Right lobe of liver (tissue), 6 donors: ENCODE measurements around the gene HHATL. TPM values are rescaled to one million over a fixed set of nuclear protein-coding genes. Genes with fewer than 3 reads are reported as not detected.

Experiments
- ATAC-seq, 4 donors: fragments of 200-7000 bp; cut with Tn5 transposase; one replicate each; pipeline ENCODE4 v1.9.1; 2020; ENCODE audit warnings: mild to moderate bottlenecking in 4 of 4, moderate library complexity in 4 of 4
- DNase-seq, 3 donors: peaks; one replicate each; pipeline ENCODE4 v3.0.0-alpha.2; 2020
- H3K27ac ChIP-seq, 3 donors: fragments of 200-600 bp; one replicate each; pipeline ENCODE4 v1.8.0; 2022
- H3K27me3 ChIP-seq, 2 donors: fragments of 200-600 bp; one replicate each; pipeline ENCODE4 v1.8.0; 2022
- H3K36me3 ChIP-seq, 4 donors: fragments of 200-600 bp; sonication (generic) in 1 of 4; one replicate each; pipeline versions ENCODE4 v1.5.1 to v1.8.0; 2017 to 2022; ENCODE audit warnings: control low read depth in 1 of 4
- H3K4me1 ChIP-seq, 4 donors: fragments of 200-600 bp; sonication (generic) in 1 of 4; one replicate each; pipeline versions ENCODE4 v1.5.1 to v1.8.0; 2017 to 2022; ENCODE audit warnings: control low read depth in 1 of 4
- H3K4me3 ChIP-seq, 3 donors: fragments of 200-600 bp; one replicate each; pipeline ENCODE4 v1.8.0; 2022
- H3K9me3 ChIP-seq, 4 donors: fragments of 200-600 bp; sonication (generic) in 1 of 4; one replicate each; pipeline versions ENCODE4 v1.5.1 to v1.8.0; 2017 to 2022; ENCODE audit warnings: control low read depth in 1 of 4
- CTCF ChIP-seq, 4 donors: fragments of 200-600 bp in 3 of 4; fragments of 450-650 bp in 1 of 4; IDR thresholded peaks; one replicate each; pipeline versions ENCODE4 v1.5.1 to v1.8.0; 2016 to 2022; ENCODE audit warnings: antibody characterized with exemption in 4 of 4, mild to moderate bottlenecking in 2 of 4
- POLR2A ChIP-seq: fragments of 450-650 bp; IDR thresholded peaks from one replicate; pipeline ENCODE4 v1.6.1; 2017; ENCODE audit warnings: antibody characterized with exemption, mild to moderate bottlenecking
- WGBS: methylation state at CpG from one replicate; pipeline ENCODE4 v1.1.6; 2018; ENCODE audit warnings: low coverage, low lambda C conversion rate; ENCODE audit not compliant: insufficient coverage; ENCODE audit errors: missing lambda C conversion rate; 5-methylcytosine and 5-hydroxymethylcytosine counted together
- intact Hi-C, 2 donors: fragments of 100-400 bp; cut with DNase I; formaldehyde crosslinking; loops; one replicate each; pipeline versions ENCODE4 v1.11.2 to v1.14.1; 2022
- total RNA-seq, 6 experiments: library from RNA; depleted of rRNA in 2 of 6; stranded (reverse); fragments of >200 nt in 2 of 6; fragmentation: NEBNext Ultra II Directional in 3 of 6; extraction: Animal tissue kit (Norgen Biotek cat#: 25700) in 3 of 6; gene quantifications; one replicate each; pipeline versions ENCODE4 v1.1.0 to v1.2.4, GENCODE V29; 2016 to 2023
- donor health status: DM: no; HTN: yes; CAD: no.
- donor health status: DM: no; HTN: no; CAD: no.
- donor health status: DM: no; HTN: no; CAD: no.
- donor health status: DM: no; HTN: yes; CAD: no.
- donor health status: DM: no; HTN: yes; CAD: no.

HHATL gene
- total RNA-seq, 6 experiments from 2014 or later = 0.29 to 1.0 (median 0.60) TPM; not detected in 3

GRCh38 chr3:42656680-42657610 lies 45.7 kb downstream of the HHATL start:
- no peak for DNase-seq
- WGBS = 100% methylated on average over 1 of the region's 9 CpGs

GRCh38 chr3:42655980-42656679 lies 46.5 kb downstream of the HHATL start:
- Histone ChIP-seq H3K27me3 (no peaks in the 10 kb centered on the region), H3K36me3 (no peaks in the 10 kb centered on the region), H3K4me3 (no peak overlapping the region), H3K27ac (no peak overlapping the region), H3K9me3 (no peaks in the 10 kb centered on the region), H3K4me1 (peaks cover 0 to 14% (median 3%) of the 10 kb centered on the region in 4 donors)
- ATAC-seq = no peak
- 75% methylated on average over 2 of the region's 6 CpGs for WGBS
- DNase-seq = no peak
- TF ChIP-seq CTCF (IDR thresholded peaks at IDR 0.05) (no peak), POLR2A (no peak)
- intact Hi-C loops = no loop called here

More at GRCh38 chr3:42656680-42657610, 45.7 kb downstream of the HHATL start:
- no peaks in the 10 kb centered on the region for H3K27me3 ChIP-seq
- ATAC-seq = no peak
- H3K27ac ChIP-seq = no peak overlapping the region
- intact Hi-C loops = no loop called here
- peaks cover 0 to 14% (median 3%) of the 10 kb centered on the region in 4 donors for H3K4me1 ChIP-seq
- no peaks in the 10 kb centered on the region for H3K36me3 ChIP-seq
- H3K9me3 ChIP-seq = no peaks in the 10 kb centered on the region
- no peak overlapping the region for H3K4me3 ChIP-seq
- TF ChIP-seq CTCF (IDR thresholded peaks at IDR 0.05) (no peak), POLR2A (no peak)

GRCh38 chr3:42655331-42655888 lies 47.2 kb downstream of the HHATL start:
- TF ChIP-seq POLR2A (no peak), CTCF (IDR thresholded peaks at IDR 0.05) (no peak)
- peaks cover 0 to 14% (median 3%) of the 10 kb centered on the region in 4 donors for H3K4me1 ChIP-seq
- no peaks in the 10 kb centered on the region for H3K27me3 ChIP-seq
- H3K36me3 ChIP-seq = no peaks in the 10 kb centered on the region
- DNase-seq = no peak
- no peak overlapping the region for H3K27ac ChIP-seq
- no peak for ATAC-seq
- H3K4me3 ChIP-seq = peak overlapping the region in 1 of 3 donors; percentile 60
- intact Hi-C loops = no loop called here
- WGBS = no CpG with 5 or more reads among the region's 4 CpGs
- no peaks in the 10 kb centered on the region for H3K9me3 ChIP-seq

GRCh38 chr3:42654331-42655201 lies 48.0 kb downstream of the HHATL start:
- H3K9me3 ChIP-seq = no peaks in the 10 kb centered on the region
- H3K27ac ChIP-seq = peak overlapping the region; percentile 33 to 74 (median 51)
- no peak for TF ChIP-seq CTCF (IDR thresholded peaks at IDR 0.05)
- TF ChIP-seq POLR2A = no peak
- intact Hi-C loops = no loop called here
- H3K27me3 ChIP-seq = no peaks in the 10 kb centered on the region
- peak overlapping the region; percentile 60 to 64 (median 60) for H3K4me3 ChIP-seq
- 0% methylated on average over 2 of the region's 94 CpGs for WGBS
- H3K36me3 ChIP-seq = no peaks in the 10 kb centered on the region
- peaks cover 0 to 14% (median 3%) of the 10 kb centered on the region in 4 donors for H3K4me1 ChIP-seq
- DNase-seq = peak in 1 of 3 donors; percentile 62
- peak; percentile 47 to 66 (median 50) for ATAC-seq
